Adrenal gland (tissue), 12 donors: ENCODE results near the gene TSPAN9. TPM values are rescaled to one million over a fixed set of nuclear protein-coding genes. Genes with fewer than 3 reads are reported as not detected.

Experiments
- DNase-seq, 7 donors: peaks; one replicate each; pipeline ENCODE4 v3.0.0-alpha.2; 2019 to 2020
- H3K27ac ChIP-seq, 5 donors: fragments of 200-600 bp; sonication (generic) in 4 of 5; 1 replicate in 3 of 5; 2 replicates in 2 of 5; pipeline versions ENCODE4 v1.5.1 to v1.8.0; 2016 to 2020; ENCODE audit warnings: mild to moderate bottlenecking in 1 of 5
- H3K27me3 ChIP-seq: fragments of 200-600 bp; 2 replicates; pipeline ENCODE4 v1.8.0; 2021
- H3K36me3 ChIP-seq, 2 donors: fragments of 200-600 bp; replicated peaks in 1 of 2; 1 replicate in 1 of 2; 2 replicates in 1 of 2; pipeline versions ENCODE4 v1.5.1 to v1.8.0; 2018 to 2022
- H3K4me1 ChIP-seq, 2 donors: fragments of 200-600 bp; replicated peaks in 1 of 2; 1 replicate in 1 of 2; 2 replicates in 1 of 2; pipeline versions ENCODE4 v1.5.1 to v1.8.0; 2018 to 2021
- H3K4me3 ChIP-seq, 4 donors: fragments of 200-600 bp; sonication (generic) in 3 of 4; one replicate each; pipeline ENCODE4 v1.5.1; 2016 to 2018
- H3K9me3 ChIP-seq, 3 donors: fragments of 200-600 bp; sonication (generic) in 1 of 3; replicated peaks in 1 of 3; 1 replicate in 2 of 3; 2 replicates in 1 of 3; pipeline versions ENCODE4 v1.5.1 to v1.8.0; 2016 to 2021
- POLR2A ChIP-seq, 2 donors: fragments of 450-650 bp; IDR thresholded peaks; one replicate each; pipeline ENCODE4 v1.6.1; 2017; ENCODE audit warnings: antibody characterized with exemption in 2 of 2, mild to moderate bottlenecking in 2 of 2, moderate library complexity in 1 of 2
- WGBS, 4 donors: extraction: QIAGEN DNeasy Blood & Tissue Kit in 2 of 4; methylation state at CpG; one replicate each; pipeline versions ENCODE4 v1.1.5 to v1.1.7; 2013 to 2017; 5-methylcytosine and 5-hydroxymethylcytosine counted together
- intact Hi-C, 2 donors: fragments of 100-400 bp; cut with DNase I; formaldehyde crosslinking; loops; one replicate each; pipeline versions ENCODE4 v1.14.1 to v1.15.0; 2022 to 2023
- polyA plus RNA-seq, 3 donors: library from polyadenylated mRNA; stranded (reverse); fragments of 200-250 nt in 2 of 3; fragments of 350-450 nt in 1 of 3; fragmentation: Illumina TruSeq in 1 of 3; extraction: RNeasy Lipid Tissue Mini Kit (QIAGEN cat#74804) in 1 of 3; gene quantifications; one replicate each; pipeline ENCODE4 v1.2.3, GENCODE V29; 2013 to 2014
- total RNA-seq, 9 donors: library from RNA; depleted of rRNA in 4 of 9; stranded (reverse); fragments of >200 nt in 4 of 9; fragments of 120-200 nt in 1 of 9; fragmentation: NEBNext Ultra II Directional in 1 of 9; extraction: Animal tissue kit (Norgen Biotek cat#: 25700) in 1 of 9; gene quantifications; one replicate each; pipeline versions ENCODE4 v1.1.0 to v1.2.4, GENCODE V29; 2013 to 2023
- TF ChIP-seq, protein P1 (sequence below), 6 experiments: fragments of 450-650 bp in 4 of 6; fragments of 200-600 bp in 2 of 6; sonication (generic) in 1 of 6; IDR thresholded peaks; 1 replicate in 5 of 6; 2 replicates in 1 of 6; pipeline versions ENCODE4 v1.5.1 to v1.8.0; 2016 to 2021; ENCODE audit warnings: antibody characterized with exemption in 6 of 6, mild to moderate bottlenecking in 2 of 6, moderate library complexity in 1 of 6
- donor health status: healthy with polysubstance abuse.
- donor health status: Bipolar disorder and iron deficiency.
- donor health status: DM: yes; HTN: yes; CAD: no.
- donor health status: DM: no; HTN: no; CAD: no.
- donor health status: DM: no; HTN: no; CAD: no.
- donor health status: DM: yes; HTN: yes; CAD: no.

Gene TSPAN9
- total and polyA plus RNA-seq, 12 donors = 12.4 to 31.4 (median 22.4) TPM

DNA sequence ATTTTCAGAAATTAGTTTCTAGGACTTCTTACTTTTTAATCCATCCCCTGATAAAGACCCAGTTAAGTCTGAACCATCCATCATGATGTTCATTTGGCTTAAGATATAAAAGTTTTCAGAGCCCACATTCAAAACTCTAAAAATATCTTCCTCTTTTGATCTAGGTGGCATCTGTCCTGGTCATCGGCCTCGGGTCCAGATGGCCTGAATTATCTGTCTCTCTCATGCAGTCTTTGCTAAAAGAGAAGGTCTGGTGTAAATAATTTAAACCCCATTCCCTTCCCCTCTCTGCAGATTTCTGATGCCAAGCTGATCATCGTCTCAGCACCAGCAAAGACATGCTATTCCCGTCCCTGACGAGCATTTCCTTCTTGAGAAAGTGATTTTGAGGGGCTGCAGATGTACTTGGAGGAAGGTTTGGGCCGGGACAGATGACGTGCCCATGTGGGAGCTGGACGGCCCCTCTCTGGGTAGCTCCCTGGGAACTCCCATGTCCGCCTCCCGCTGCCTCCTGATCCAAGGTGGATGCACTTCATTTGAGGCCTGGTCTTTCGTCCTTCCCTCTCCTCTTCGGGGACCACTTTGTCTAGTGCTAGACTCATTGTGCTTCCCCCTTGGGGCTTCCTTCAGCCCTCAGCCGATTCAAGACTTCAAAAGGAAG is 240.8 kb downstream of the TSPAN9 start:
- WGBS, 4 donors = 70 to 82% (median 76%) methylated on average over 13 of the region's 13 CpGs
- TF ChIP-seq POLR2A (IDR thresholded peaks at IDR 0.05) = no peak
- TF ChIP-seq, protein P1, sequence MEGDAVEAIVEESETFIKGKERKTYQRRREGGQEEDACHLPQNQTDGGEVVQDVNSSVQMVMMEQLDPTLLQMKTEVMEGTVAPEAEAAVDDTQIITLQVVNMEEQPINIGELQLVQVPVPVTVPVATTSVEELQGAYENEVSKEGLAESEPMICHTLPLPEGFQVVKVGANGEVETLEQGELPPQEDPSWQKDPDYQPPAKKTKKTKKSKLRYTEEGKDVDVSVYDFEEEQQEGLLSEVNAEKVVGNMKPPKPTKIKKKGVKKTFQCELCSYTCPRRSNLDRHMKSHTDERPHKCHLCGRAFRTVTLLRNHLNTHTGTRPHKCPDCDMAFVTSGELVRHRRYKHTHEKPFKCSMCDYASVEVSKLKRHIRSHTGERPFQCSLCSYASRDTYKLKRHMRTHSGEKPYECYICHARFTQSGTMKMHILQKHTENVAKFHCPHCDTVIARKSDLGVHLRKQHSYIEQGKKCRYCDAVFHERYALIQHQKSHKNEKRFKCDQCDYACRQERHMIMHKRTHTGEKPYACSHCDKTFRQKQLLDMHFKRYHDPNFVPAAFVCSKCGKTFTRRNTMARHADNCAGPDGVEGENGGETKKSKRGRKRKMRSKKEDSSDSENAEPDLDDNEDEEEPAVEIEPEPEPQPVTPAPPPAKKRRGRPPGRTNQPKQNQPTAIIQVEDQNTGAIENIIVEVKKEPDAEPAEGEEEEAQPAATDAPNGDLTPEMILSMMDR (IDR thresholded peaks at IDR 0.05) = no peak
- DNase-seq = no peak
- Histone ChIP-seq H3K36me3 (no peaks in the 10 kb centered on the region), H3K9me3 (no peaks in the 10 kb centered on the region), H3K27ac (no peak overlapping the region), H3K4me3 (no peak overlapping the region), H3K4me1 (no peaks in the 10 kb centered on the region), H3K27me3 (no peaks in the 10 kb centered on the region)
- intact Hi-C loops = no loop called here

DNA sequence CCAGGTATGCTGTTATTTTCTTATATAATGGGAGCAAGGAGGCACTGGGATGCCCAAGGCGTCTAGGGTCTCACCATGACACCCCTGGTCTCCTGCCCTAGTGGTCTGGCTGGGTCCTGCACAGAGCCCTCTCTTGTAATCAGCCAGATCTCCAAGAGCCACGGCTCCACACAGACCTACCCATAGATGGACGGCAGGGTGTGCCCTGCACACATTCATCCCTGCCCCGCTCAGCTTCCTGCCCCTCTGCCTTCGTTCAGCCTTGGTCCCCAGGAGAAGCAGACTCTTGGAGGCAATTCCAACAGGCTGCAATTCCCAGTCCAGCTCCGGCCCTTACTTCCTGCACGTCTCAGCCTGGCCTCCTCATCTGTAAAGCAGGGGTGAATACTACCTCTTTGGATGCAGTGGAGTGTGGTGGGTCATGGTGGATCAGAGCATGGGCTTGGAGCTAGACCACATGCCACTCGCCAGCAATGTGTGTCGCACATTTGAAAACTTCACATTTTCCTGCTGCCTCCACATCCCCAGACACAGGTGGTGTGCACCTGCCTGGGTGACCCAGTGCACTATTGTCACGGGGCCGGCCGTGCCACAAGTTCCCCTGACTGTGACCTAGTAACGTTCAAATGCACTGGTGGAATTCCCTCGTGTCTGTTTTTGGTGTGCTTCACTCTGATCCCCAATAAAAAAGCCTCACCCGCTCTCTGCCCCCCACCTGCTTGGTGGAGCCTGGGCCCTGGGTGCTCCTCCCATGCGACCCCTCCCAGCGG is 242.7 kb downstream of the TSPAN9 start:
- no peak for DNase-seq
- Histone ChIP-seq H3K36me3 (no peaks in the 10 kb centered on the region), H3K27ac (no peak overlapping the region), H3K9me3 (no peaks in the 10 kb centered on the region), H3K4me1 (no peaks in the 10 kb centered on the region), H3K27me3 (no peaks in the 10 kb centered on the region), H3K4me3 (no peak overlapping the region)
- TF ChIP-seq POLR2A (IDR thresholded peaks at IDR 0.05) = no peak
- TF ChIP-seq, protein P1 (IDR thresholded peaks at IDR 0.05) = no peak
- intact Hi-C loops = no loop called here
- WGBS, 4 donors = 75 to 84% (median 81%) methylated on average over 5 to 17 of the region's 17 CpGs

DNA sequence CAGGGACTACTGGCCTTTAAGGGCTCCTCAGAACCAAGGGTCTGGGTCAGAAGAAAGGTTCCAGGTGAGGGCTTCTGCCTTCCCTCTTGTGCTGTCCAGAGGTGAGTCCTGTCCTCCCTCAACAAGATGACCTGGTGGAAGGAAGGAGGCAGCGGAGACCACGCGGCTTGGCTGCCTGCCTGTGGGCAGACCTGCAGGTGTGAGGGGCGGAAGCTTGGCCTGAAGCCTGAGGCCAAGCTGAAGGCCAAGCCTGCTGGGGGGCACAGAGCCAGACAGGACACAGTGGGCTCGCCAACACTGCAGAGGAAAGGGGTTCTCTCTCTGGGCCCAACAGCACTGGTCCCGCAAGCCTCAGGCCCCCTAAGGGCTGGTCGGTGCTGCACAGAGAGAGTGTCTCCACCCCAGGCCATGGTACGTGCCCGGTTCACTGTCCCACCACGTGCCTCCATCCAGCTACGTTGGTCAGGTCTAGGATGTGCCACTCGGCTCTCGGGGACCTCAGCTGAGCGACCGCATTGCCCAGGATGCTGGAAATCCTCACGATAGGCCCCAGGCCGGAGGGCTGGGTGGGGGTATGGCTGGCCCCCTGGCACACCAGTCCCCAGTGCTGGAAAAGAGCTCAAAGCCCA is 243.8 kb downstream of the TSPAN9 start:
- H3K36me3 ChIP-seq = no peaks in the 10 kb centered on the region
- 70 to 90% (median 80%) methylated on average over 6 to 17 of the region's 17 CpGs for WGBS, 4 donors
- no peaks in the 10 kb centered on the region for H3K9me3 ChIP-seq
- no peak for TF ChIP-seq POLR2A (IDR thresholded peaks at IDR 0.05)
- TF ChIP-seq, protein P1 (IDR thresholded peaks at IDR 0.05) = no peak
- no peaks in the 10 kb centered on the region for H3K27me3 ChIP-seq
- H3K4me1 ChIP-seq = no peaks in the 10 kb centered on the region
- intact Hi-C loops = no loop called here
- H3K27ac ChIP-seq = no peak overlapping the region
- DNase-seq = no peak
- H3K4me3 ChIP-seq = no peak overlapping the region

DNA sequence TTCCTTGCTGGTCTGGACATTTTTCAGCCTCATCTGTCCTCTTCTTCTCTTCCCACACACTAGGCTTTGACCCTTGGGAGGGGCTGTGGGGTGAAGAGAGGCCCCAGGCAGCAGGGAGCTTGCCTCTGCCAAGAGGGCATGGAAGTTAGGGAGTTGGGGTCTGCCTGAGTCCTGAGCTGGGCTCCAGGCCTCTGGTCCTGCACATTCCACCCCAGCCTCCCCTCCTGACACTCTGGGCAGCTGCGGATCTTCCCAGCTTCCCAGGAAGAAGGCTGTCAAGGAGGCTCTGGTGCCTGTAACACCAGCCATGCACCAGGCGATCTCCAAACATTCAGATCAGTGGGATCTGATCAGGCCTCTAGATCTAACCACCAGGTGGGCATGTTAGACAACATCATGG is 244.7 kb downstream of the TSPAN9 start:
- intact Hi-C loops = no loop called here
- 78 to 100% (median 97%) methylated on average over 1 to 2 of the region's 2 CpGs for WGBS, 4 donors
- H3K4me1 ChIP-seq = no peaks in the 10 kb centered on the region

More for the DNA sequence above, 244.7 kb downstream of the TSPAN9 start:
- Histone ChIP-seq H3K9me3 (no peaks in the 10 kb centered on the region), H3K36me3 (no peaks in the 10 kb centered on the region), H3K27ac (no peak overlapping the region), H3K4me3 (no peak overlapping the region), H3K27me3 (no peaks in the 10 kb centered on the region)
- TF ChIP-seq, protein P1 (IDR thresholded peaks at IDR 0.05) = no peak
- no peak for DNase-seq
